Measurements from ENCODE around the gene SMC5. TPM values are rescaled to one million over a fixed set of nuclear protein-coding genes. Genes with fewer than 3 reads are reported as not detected.

SMC5 gene
- total and polyA plus RNA-seq, 2 of the 8 experiments (the other 6 are each of a cell fraction or from before 2014, with no cell fraction given): 4.5 to 22.6 TPM

GRCh38 chr9:70283848-70284247, 25.1 kb downstream of the SMC5 start (continued):
- TF ChIP-seq CHD7 (IDR thresholded peaks at IDR 0.05; ENCODE audit: insufficient replicate concordance, low read length) (no peak), SUZ12 (IDR thresholded peaks at IDR 0.05; ENCODE audit: low read length) (no peak), FOSL1 (IDR thresholded peaks at IDR 0.05; ENCODE audit: insufficient read depth, low read depth, low read length) (no peak), RBBP5 (IDR thresholded peaks at IDR 0.05; ENCODE audit: borderline replicate concordance, low read depth, low read length) (no peak), TCF12 (IDR thresholded peaks at IDR 0.05; ENCODE audit: low read depth, low read length) (no peak), GTF2F1 (IDR thresholded peaks at IDR 0.05; ENCODE audit: borderline replicate concordance, low read depth, low read length) (no peak), POLR2A (IDR thresholded peaks at IDR 0.05; ENCODE audit: control extremely low read depth in 1 of 2, low read depth in 2 of 2, low read length in 2 of 2) (no peak), HDAC6 (IDR thresholded peaks at IDR 0.05; ENCODE audit: low read depth, low read length) (no peak), SP1 (IDR thresholded peaks at IDR 0.05; ENCODE audit: low read depth, low read length) (no peak)
